GM18858 (cell line): ENCODE results near the gene USHBP1.
A peak's percentile ranks its signal among the peaks of the same experiment; 100 is the strongest.

ENCODE experiments used
- ATAC-seq: cut with Tn5 transposase; IDR thresholded peaks from one replicate; pipeline ENCODE4 v1.9.1; 2021; ENCODE audit not compliant: unreplicated experiment

Gene USHBP1

DNA sequence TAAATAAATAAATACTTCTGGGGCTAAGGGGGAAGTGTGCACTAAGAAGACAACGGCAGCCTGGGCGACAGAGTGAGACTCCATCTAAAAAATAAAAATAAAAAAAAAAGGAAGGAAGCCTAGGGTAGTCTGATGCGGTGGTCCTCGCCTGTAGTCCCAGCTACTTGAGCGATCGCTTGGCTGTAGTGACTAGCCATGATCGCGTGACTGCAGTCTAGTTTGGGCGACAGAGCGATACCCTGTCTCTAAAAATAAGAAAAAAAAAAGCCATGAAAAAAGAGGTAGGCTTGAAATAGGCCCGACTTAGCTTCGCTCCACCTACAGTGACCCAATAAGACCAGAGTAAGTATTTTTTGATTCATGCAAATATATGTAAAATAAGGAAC, 2.0 kb upstream of the USHBP1 start:
- ATAC-seq: peak; percentile 18

- no peak for ATAC-seq
Measured at GRCh38 chr19:17266026-17266425, 1.5 kb upstream of the USHBP1 start.

GRCh38 chr19:17263712-17264640, 569 bp downstream of the USHBP1 start:
- no peak for ATAC-seq

DNA sequence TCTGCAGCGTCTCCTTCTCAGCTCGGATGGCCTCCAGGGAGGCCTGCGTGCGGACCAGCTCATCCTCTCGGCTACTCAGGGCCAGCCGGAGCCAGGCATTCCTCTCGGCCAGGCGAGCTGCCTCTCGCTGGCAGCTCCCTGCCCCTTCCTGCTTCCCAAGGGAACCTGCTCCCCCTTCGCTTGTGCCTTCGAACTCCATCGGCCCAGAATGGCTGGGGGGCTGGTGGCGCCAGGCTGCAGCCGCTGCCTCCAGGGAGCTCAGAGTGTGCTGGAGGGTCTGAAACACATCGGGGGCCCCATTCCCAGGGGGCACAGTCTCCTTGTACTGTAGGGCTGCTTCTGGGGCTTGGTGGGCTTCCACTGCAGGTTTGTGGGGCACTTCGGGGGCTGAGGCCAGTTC, 2.0 kb downstream of the USHBP1 start:
- no peak for ATAC-seq

- no peak for ATAC-seq
Measured at GRCh38 chr19:17260842-17261325, 3.7 kb downstream of the USHBP1 start.

DNA sequence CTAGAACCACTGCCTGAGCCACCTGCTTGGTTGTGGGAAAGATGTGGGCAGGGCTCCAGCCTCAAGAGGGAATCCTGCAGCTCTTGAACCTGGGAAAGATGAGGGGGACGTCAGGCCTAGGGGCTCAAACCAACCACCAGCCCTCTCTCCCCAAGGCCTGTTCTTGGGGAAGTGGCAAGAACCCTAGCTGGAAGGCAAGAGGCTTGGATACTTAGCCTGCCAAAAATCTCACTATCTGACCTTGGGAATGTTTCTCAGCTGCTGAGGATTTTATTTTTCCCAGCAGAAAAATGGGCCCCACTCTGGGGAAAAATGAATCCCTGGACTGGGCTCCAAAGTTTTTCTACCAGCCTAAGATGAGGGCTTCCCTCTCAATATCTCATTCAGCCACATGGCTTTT, 4.6 kb downstream of the USHBP1 start:
- ATAC-seq: no peak

GRCh38 chr19:17259118-17259780, 5.3 kb downstream of the USHBP1 start:
- no peak for ATAC-seq

- no peak for ATAC-seq
Measured at GRCh38 chr19:17256130-17256529, 8.4 kb downstream of the USHBP1 start.

DNA sequence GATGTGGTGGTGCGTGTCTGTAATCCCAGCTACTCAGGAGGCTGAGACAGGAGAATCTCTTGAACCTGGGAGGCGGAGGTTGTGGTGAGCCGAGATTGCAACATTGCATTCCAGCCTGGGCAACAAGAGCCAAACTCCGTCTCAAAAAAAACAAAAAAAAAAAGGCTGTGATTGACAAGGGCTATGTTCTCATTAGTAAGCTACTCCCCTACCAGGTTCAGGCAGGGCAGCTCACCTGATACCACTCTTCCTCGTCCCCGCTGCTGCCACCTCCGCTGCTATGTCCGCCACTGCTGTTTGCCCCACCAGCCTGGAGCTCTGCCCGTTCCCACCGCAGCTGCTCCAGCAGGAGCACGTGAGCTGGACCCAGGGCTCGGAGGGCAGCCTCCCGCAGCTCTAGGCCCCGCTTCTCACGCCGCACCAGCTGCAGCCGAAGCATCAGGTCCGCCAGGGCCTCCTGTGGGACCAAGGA, 9.4 kb downstream of the USHBP1 start:
- no peak for ATAC-seq

DNA sequence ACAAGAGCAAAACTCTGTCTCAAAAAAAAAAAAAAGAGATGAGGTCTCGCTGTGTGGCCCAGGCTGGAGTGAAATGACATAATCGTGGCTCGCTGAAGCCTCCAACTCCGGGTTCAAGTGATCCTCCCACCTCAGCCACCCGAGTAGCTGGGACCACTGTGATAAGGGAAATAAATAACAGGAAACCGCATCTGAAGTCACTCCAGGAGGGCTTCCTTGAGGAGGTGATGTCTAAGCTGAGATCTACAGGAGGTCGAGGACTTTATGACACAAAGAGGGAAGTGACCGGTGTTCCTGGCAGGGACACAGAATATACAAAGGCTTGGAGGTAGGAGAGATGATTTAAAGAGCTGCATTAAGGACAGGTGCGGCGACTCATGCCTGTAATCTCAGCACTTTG, 9.9 kb downstream of the USHBP1 start:
- ATAC-seq: no peak

- ATAC-seq: no peak
Measured at GRCh38 chr19:17249887-17250548, 14.5 kb downstream of the USHBP1 start.

DNA sequence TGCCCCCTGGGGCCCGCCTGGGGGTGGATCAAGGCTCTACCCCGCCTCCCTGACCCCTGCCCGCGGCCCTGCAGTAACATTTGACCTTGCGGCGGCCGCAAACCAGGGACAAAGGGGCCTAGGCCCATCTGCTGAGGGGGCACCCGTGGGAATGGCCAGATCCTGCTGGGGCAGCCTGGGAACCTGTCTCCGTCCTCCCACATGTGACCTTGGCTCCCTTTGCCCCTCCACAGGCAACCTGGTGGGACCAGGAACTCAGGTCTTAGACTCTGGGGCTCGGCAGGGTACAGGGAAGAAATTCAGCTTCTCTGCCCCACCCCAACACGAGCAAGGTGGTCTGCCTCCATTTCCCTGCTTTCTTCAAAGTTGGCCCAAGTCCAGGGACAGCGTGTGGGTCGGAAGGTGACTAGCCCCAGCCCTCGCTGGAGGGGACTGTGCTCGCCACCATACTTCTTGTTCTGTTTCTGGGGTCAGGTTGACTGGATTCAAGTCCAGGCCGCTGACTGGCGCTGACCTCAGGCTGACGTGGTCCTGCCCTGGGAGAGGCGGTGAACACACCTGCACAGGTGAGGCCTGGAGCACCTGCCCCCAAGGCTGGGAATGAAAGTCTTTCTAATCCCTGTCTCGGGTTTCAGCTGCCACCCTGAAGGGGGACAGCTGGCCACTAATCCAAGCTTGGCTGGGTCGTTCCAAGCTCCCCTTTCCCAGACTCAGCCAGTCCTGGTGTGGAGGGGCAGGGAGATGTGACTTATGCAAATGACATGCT, 16.4 kb downstream of the USHBP1 start:
- no peak for ATAC-seq

DNA sequence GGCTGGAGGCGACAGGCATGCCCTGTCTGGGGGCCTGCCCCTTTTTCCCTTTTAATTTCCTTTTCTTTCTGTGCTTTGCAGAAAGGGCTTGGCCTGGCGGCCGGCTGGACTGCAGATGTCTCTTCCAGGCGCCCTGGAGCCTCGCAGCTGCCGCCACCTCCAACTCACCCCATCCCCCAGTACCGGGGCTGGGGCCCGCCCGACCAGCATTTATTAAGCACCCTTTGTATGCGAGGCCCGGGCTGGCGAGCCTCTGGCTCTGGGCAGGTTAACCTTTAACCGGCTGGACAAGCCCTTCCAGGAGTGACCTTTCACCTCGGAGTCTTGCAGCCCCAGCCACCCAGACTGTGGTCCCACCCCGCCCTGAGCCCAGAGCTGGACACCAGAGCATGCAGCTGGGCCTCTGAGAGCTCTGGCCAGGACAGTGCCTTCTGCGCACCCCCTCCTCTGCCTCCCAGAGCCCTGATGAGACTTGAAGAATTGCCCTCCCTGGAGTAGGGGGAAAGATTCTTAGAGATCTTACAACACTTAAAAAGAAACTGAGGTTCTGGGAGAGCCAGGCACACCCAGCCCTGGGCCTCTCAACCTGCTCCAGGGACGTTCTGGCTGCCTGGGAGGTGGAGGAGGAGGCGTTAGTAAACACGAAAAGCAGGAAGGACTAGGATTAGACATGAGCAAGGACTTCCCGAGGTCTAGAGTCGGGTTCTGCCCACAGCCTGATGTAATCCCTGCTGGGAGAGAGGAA, 17.7 kb downstream of the USHBP1 start:
- ATAC-seq: no peak

DNA sequence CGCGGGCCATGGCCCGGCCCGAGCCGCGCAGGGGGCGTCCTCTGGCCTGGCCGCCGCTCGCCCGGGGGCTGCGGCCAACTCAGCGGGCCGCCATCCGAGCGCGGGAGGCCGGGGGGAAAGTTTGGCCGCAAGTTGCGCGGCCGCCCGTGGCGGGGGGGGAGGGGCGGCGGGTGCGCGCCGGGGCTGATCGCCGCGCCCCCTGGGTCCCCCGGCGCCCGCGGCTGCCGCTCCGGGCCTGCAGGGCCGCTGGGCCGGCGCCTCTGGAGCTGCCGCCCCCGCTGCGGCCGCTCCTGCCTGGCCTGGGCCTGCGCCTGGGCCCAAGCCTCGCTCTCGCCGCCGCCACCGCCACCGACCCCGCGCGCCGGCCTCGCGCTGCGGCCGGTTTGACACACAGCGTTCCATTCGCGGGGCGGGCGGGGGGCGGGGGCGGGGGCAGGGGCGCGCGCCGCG, 19.0 kb downstream of the USHBP1 start, which contains the start of gene NR2F6:
Gene NR2F6, minus strand, starts transcription at position 385 of the 450 bp plus-strand sequence. CDS start 699 bp downstream, outside the sequence.
- no peak for ATAC-seq

DNA sequence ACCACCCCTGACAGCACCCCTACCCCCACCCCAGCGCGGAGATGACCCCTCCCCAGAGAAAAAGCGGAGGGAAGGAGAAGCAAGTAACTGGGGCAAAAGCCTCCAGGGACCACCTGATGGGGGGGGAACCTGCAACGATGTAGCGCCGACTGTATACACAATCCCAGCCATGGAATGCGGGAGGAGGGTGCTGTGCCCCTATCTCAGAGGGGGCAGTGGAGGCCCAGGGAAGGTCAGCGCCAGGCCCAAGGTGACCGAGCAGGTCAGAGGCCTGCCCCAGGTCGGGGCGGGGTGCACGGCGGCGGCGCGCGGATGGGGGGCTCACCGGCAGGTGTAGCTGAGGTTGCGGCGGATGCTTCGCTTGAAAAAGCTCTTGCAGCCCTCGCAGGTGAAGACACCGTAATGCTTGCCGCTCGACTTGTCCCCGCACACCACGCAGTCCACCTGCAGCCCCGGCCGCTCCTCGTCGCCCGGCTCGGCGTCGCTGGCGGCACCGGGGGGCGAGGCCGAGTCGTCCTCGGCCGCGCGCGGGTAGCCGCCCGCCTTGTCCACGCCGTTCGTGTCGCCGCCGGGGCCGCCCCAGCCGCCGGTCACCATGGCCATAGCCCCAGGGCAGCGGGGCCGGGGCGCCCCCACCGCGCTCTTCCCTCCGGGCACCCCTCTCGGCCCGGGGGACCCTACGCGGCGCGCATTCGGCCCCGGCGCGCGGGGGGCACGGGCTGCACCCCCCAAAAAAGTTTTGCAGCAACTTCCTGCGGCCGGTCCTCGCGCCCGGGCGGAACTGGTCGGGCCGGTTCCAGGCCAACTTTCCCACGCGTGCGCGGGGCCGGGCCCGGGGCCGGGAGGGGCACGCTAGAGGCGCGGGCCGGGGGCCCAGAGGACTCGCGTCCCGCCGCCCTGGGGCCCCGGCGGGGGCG, 19.7 kb downstream of the USHBP1 start:
- no peak for ATAC-seq

DNA sequence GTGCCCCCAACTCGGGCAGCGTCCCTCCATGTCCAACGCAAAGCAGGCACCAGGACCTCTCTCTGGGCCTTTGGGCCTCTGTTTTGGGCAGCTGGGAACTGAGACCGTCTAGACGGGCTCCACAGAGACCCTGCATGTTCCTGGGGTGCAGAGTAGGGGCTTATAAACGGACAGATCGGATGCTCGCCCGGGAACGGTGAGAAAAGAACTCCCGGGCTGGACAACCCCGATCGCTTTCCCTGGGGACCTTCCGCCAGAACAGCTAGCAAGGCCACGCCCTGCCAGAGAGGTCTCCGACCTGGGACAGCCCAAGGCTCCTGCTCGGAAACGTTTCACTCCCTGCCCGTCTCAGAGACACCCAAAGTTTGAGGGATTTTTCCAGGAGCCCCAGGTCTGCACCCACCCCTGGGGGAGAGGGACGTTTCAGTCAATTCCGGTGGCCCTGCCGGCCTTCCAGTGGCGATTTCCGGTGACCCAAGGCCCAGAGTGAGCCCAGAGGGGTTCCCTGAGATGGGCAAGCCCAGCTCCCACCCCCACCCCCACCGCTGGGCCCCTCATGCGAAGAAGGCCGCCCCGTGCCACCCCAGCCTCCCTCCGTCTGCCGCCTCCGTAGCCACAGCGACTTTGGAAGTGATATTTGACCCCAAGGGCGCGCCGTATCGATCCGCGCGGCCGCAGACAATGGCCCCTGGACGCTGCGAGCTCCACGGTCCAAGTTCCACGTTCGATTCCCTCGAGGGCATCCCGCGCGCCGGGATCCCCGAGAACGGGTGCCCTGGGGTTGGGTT, 20.5 kb downstream of the USHBP1 start:
- no peak for ATAC-seq

GRCh38 chr19:17243211-17243829, 21.2 kb downstream of the USHBP1 start:
- no peak for ATAC-seq
